H1 (cell line): ENCODE data around the gene TEKTIP1. TPM values are rescaled to one million over a fixed set of nuclear protein-coding genes. Genes with fewer than 3 reads are reported as not detected.

Experiments used
- CBX8 ChIP-seq: fragments of 300-800, 300-1000 bp; sonication (generic); IDR thresholded peaks from 2 replicates; pipeline ENCODE4 v1.7.1; 2016; ENCODE audit warnings: low read depth, low read length, borderline replicate concordance
- CTCF ChIP-seq, 3 experiments: IDR thresholded peaks; 1 replicate in 2 of 3; 2 replicates in 1 of 3; pipeline versions ENCODE4 v1.5.1 to v1.6.1; 2011; ENCODE audit warnings: low read length in 3 of 3, mild to moderate bottlenecking in 3 of 3, inconsistent platforms in 2 of 3, low read depth in 1 of 3, moderate library complexity in 1 of 3; ENCODE audit not compliant: insufficient read depth in 1 of 3; ENCODE audit errors: control extremely low read depth in 1 of 3
- POU5F1 ChIP-seq: IDR thresholded peaks from 2 replicates; pipeline ENCODE4 v1.6.1; 2011; ENCODE audit warnings: low read depth, mild to moderate bottlenecking, low read length, moderate library complexity
- TAF1 ChIP-seq: IDR thresholded peaks from 2 replicates; pipeline ENCODE4 v1.6.1; 2011; ENCODE audit warnings: mild to moderate bottlenecking, low read depth, low read length
- polyA plus RNA-seq, 7 experiments: library from polyadenylated mRNA; depleted of rRNA in 3 of 7; stranded (reverse) in 5 of 7; unstranded in 2 of 7; fragments of >200 nt in 5 of 7; fragments of 200-250 nt in 2 of 7; gene quantifications; 1 replicate in 5 of 7; 2 replicates in 1 of 7; 4 replicates in 1 of 7; pipeline versions ENCODE4 v1.2.1 to v1.2.3, GENCODE V29; 2011 to 2013; ENCODE audit warnings: missing spikeins in 2 of 7, mixed read lengths in 2 of 7
- total RNA-seq: library from RNA; stranded (reverse); fragmentation: NEBNext Ultra II Directional; extraction: Animal tissue kit (Norgen Biotek cat#: 25700); gene quantifications from 2 replicates; pipeline ENCODE4 v1.2.1, GENCODE V29; 2021

TEKTIP1 gene
- total and polyA plus RNA-seq, 2 of the 8 experiments (the other 6 are each of a cell fraction or from before 2014, with no cell fraction given) = 1.1 TPM; not detected in 1

GRCh38 chr19:3509566-3509989 is 29.4 kb upstream of the TEKTIP1 start (continued):
- TF ChIP-seq TAF1 (no peak), POU5F1 (no peak), CBX8 (no peak), CTCF (IDR thresholded peaks at IDR 0.05; ENCODE audit: control extremely low read depth in 1 of 3, insufficient read depth in 1 of 3, low read depth in 1 of 3, low read length in 3 of 3) (no peak)
